Endodermal cell (in vitro differentiated cells): Measurements from ENCODE around the gene MFSD11. TPM values are rescaled to one million over a fixed set of nuclear protein-coding genes. Genes with fewer than 3 reads are reported as not detected.

Source experiments
- DNase-seq: peaks from one replicate; pipeline ENCODE4 v3.0.0-alpha.2; 2017
- H3K27ac ChIP-seq: 2 replicates; pipeline ENCODE4 v1.5.1; 2013; ENCODE audit warnings: mild to moderate bottlenecking, low read depth, low read length, moderate library complexity
- H3K27me3 ChIP-seq: 2 replicates; pipeline ENCODE4 v1.6.1; 2013; ENCODE audit warnings: mild to moderate bottlenecking, low read length, moderate library complexity; ENCODE audit not compliant: insufficient read depth, control insufficient read depth, poor library complexity, severe bottlenecking
- H3K36me3 ChIP-seq: 2 replicates; pipeline ENCODE4 v1.7.0; 2013; ENCODE audit warnings: mild to moderate bottlenecking, low read length, moderate library complexity; ENCODE audit not compliant: control insufficient read depth, insufficient read depth
- H3K4me1 ChIP-seq: one replicate; pipeline ENCODE4 v1.7.0; 2013; ENCODE audit warnings: low read length; ENCODE audit not compliant: control insufficient read depth, insufficient read depth
- H3K4me3 ChIP-seq: 2 replicates; pipeline ENCODE4 v1.5.1; 2013; ENCODE audit warnings: mild to moderate bottlenecking, low read length, moderate library complexity
- H3K9ac ChIP-seq: 2 replicates; pipeline ENCODE4 v1.6.1; 2013; ENCODE audit warnings: mild to moderate bottlenecking, low read length, moderate library complexity; ENCODE audit not compliant: poor library complexity, severe bottlenecking; ENCODE audit errors: extremely low read depth
- H3K9me3 ChIP-seq: 2 replicates; pipeline ENCODE4 v1.6.1; 2013; ENCODE audit warnings: mild to moderate bottlenecking, low read length, moderate library complexity; ENCODE audit not compliant: control insufficient read depth
- H3K27ac Mint-ChIP-seq: 2 replicates; pipeline ENCODE4 v1.8.0; 2020; ENCODE audit warnings: mixed read lengths
- H3K27me3 Mint-ChIP-seq: 2 replicates; pipeline ENCODE4 v1.8.0; 2021; ENCODE audit warnings: mild to moderate bottlenecking, mixed read lengths; ENCODE audit not compliant: insufficient read depth
- H3K36me3 Mint-ChIP-seq: 2 replicates; pipeline ENCODE4 v1.8.0; 2020; ENCODE audit warnings: low read depth, mixed read lengths
- H3K4me1 Mint-ChIP-seq: 2 replicates; pipeline ENCODE4 v1.8.0; 2020; ENCODE audit warnings: mixed read lengths
- H3K4me3 Mint-ChIP-seq: 2 replicates; pipeline ENCODE4 v1.8.0; 2020; ENCODE audit warnings: mild to moderate bottlenecking, moderate library complexity, mixed read lengths
- H3K9me3 Mint-ChIP-seq: 2 replicates; pipeline ENCODE4 v1.8.0; 2020; ENCODE audit warnings: mild to moderate bottlenecking, mixed read lengths
- WGBS, 2 experiments: methylation state at CpG; one replicate each; pipeline versions ENCODE4 v1.1.5 to v1.1.7; 2013; ENCODE audit warnings: missing lambda C conversion rate in 2 of 2, mixed read lengths in 1 of 2; ENCODE audit not compliant: insufficient coverage in 1 of 2, insufficient read length in 1 of 2; 5-methylcytosine and 5-hydroxymethylcytosine counted together
- total RNA-seq, 2 donors: library from RNA; stranded (reverse); fragmentation: NEBNext Ultra II Directional in 1 of 2; extraction: Animal tissue kit (Norgen Biotek cat#: 25700) in 1 of 2; gene quantifications; 2 replicates in 1 of 2; 3 replicates in 1 of 2; pipeline ENCODE4 v1.2.1, GENCODE V29; 2021
- TF ChIP-seq, protein P1 (sequence below): fragments of 200-600 bp; sonication (generic); conservative IDR thresholded peaks from 2 replicates; pipeline ENCODE4 v1.5.0; 2021; ENCODE audit warnings: antibody characterized with exemption, mild to moderate bottlenecking

MFSD11 gene
- total RNA-seq, 2 donors from 2014 or later: 29.3 to 33.3 TPM

DNA sequence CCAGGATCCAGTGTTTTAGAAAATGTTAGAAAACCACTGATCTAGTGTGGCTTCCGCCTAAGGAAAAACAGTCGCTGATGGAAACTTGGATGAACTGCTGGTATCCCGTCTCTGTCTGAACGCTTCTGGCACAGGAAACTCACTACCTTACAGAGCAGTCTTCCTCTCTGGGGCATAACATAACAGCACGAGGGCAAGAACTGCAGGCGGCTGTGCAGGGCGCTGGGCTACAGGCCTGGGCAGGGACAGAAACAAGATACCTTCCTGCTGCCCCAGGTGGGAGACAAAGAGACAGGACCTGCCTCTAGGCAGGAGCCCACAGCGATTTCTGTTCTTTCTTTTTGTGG is 37.7 kb upstream of the MFSD11 start:
- TF ChIP-seq, protein P1, sequence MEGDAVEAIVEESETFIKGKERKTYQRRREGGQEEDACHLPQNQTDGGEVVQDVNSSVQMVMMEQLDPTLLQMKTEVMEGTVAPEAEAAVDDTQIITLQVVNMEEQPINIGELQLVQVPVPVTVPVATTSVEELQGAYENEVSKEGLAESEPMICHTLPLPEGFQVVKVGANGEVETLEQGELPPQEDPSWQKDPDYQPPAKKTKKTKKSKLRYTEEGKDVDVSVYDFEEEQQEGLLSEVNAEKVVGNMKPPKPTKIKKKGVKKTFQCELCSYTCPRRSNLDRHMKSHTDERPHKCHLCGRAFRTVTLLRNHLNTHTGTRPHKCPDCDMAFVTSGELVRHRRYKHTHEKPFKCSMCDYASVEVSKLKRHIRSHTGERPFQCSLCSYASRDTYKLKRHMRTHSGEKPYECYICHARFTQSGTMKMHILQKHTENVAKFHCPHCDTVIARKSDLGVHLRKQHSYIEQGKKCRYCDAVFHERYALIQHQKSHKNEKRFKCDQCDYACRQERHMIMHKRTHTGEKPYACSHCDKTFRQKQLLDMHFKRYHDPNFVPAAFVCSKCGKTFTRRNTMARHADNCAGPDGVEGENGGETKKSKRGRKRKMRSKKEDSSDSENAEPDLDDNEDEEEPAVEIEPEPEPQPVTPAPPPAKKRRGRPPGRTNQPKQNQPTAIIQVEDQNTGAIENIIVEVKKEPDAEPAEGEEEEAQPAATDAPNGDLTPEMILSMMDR: no peak
- H3K9ac ChIP-seq: no peak overlapping the region
- no peaks in the 10 kb centered on the region for H3K36me3 ChIP-seq
- no peaks in the 10 kb centered on the region for H3K9me3 ChIP-seq
- Mint-ChIP-seq H3K27me3 (no peaks in the 10 kb centered on the region), H3K36me3 (peaks cover 5% of the 10 kb centered on the region), H3K9me3 (no peaks in the 10 kb centered on the region), H3K4me3 (no peak overlapping the region), H3K27ac (no peak overlapping the region), H3K4me1 (peaks cover 28% of the 10 kb centered on the region)
- DNase-seq: no peak
- H3K4me1 ChIP-seq: peaks cover 8% of the 10 kb centered on the region
- peak overlapping the region; percentile 42 for H3K27ac ChIP-seq
- no peak overlapping the region for H3K4me3 ChIP-seq
- H3K27me3 ChIP-seq: no peaks in the 10 kb centered on the region
- 84 to 88% methylated on average over 8 of the region's 8 CpGs for WGBS, 2 experiments

DNA sequence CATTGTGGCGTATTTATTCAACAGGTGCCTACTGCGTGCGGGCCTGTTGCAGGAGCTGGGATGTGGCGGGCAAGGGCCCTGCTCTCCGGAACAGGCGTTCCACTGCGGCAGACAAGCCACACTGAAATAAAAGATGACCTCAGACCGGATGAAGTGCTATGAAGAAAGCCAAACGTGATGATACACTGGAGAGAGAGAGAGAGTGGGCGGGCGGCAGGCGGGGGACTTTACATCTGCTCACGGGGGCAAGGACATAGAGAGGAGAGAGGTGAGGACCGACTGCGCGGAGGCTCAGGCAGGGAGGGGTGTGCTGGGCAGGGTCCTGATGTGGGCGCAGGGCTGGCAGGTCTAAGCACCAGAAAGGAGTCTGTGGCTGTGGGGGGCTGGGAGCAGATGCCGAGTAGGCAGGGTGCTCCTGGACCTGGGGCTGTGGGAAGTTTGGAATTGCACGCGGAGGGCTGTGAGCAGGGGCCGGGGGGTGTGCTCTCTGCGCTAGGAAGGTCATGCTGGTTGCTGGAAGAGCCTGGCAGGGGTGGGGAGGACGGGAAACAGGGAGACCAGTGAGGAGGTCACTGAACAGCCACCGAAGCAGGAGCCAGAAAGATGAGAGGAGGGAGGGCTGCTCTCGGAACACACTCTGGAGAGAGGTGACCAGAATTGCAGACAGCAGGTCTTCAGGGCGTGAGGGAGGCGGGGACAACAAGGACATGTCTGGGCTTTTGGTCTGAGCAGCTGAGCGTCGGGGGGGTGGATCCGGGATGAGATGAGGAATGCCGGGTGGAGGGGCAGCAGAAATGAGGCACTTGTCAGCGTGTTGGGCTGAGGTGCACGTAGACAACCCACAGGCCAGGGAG is 37.1 kb upstream of the MFSD11 start:
- Histone ChIP-seq H3K27me3 (no peaks in the 10 kb centered on the region), H3K9me3 (peaks cover 4% of the 10 kb centered on the region), H3K36me3 (no peaks in the 10 kb centered on the region), H3K9ac (no peak overlapping the region), H3K4me1 (peaks cover 8% of the 10 kb centered on the region), H3K27ac (peak overlapping the region; percentile 42), H3K4me3 (no peak overlapping the region)
- no peak overlapping the region for H3K4me3 Mint-ChIP-seq
- peak overlapping the region; percentile 50 for H3K27ac Mint-ChIP-seq
- H3K4me1 Mint-ChIP-seq: peaks cover 28% of the 10 kb centered on the region
- TF ChIP-seq, protein P1: no peak
- H3K36me3 Mint-ChIP-seq: peaks cover 4% of the 10 kb centered on the region
- DNase-seq: peak; percentile 79
- H3K27me3 Mint-ChIP-seq: no peaks in the 10 kb centered on the region
- WGBS, 2 experiments: 66 to 72% methylated on average over 23 to 32 of the region's 33 CpGs
- no peaks in the 10 kb centered on the region for H3K9me3 Mint-ChIP-seq

- 77 to 82% methylated on average over 9 to 11 of the region's 11 CpGs for WGBS, 2 experiments
- peaks cover 28% of the 10 kb centered on the region for H3K4me1 Mint-ChIP-seq
- Histone ChIP-seq H3K9me3 (peaks cover 4% of the 10 kb centered on the region), H3K4me3 (no peak overlapping the region), H3K4me1 (peaks cover 8% of the 10 kb centered on the region), H3K36me3 (no peaks in the 10 kb centered on the region), H3K27me3 (no peaks in the 10 kb centered on the region), H3K27ac (peak overlapping the region; percentile 0), H3K9ac (no peak overlapping the region)
- H3K9me3 Mint-ChIP-seq: no peaks in the 10 kb centered on the region
- no peak overlapping the region for H3K4me3 Mint-ChIP-seq
- DNase-seq: no peak
- peaks cover 3% of the 10 kb centered on the region for H3K36me3 Mint-ChIP-seq
- no peaks in the 10 kb centered on the region for H3K27me3 Mint-ChIP-seq
- peak overlapping the region; percentile 50 for H3K27ac Mint-ChIP-seq
- TF ChIP-seq, protein P1: no peak
These were observed 36.4 kb upstream of the MFSD11 start for GRCh38 chr17:76701471-76701967.
